Stomach (tissue), 4 donors: ENCODE results near the gene STEEP1.

ENCODE experiments used
- POLR2A ChIP-seq, 4 donors: fragments of 450-650 bp; IDR thresholded peaks; one replicate each; pipeline ENCODE4 v1.6.1; 2016; ENCODE audit warnings: antibody characterized with exemption in 4 of 4, control low read depth in 2 of 4, mild to moderate bottlenecking in 1 of 4, moderate library complexity in 1 of 4
- POLR2AphosphoS5 ChIP-seq, 3 donors: sonication (generic); formaldehyde crosslinking; IDR thresholded peaks; one replicate each; pipeline ENCODE4 v1.6.1; 2016; ENCODE audit warnings: antibody characterized with exemption in 3 of 3
- TF ChIP-seq, protein P1 (sequence below), 7 experiments: fragments of 450-650 bp in 4 of 7; fragments of 200-600 bp in 3 of 7; sonication (generic) in 3 of 7; IDR thresholded peaks; one replicate each; pipeline ENCODE4 v1.5.1; 2016 to 2019; ENCODE audit warnings: antibody characterized with exemption in 7 of 7, control low read depth in 2 of 7, mild to moderate bottlenecking in 1 of 7

DNA sequence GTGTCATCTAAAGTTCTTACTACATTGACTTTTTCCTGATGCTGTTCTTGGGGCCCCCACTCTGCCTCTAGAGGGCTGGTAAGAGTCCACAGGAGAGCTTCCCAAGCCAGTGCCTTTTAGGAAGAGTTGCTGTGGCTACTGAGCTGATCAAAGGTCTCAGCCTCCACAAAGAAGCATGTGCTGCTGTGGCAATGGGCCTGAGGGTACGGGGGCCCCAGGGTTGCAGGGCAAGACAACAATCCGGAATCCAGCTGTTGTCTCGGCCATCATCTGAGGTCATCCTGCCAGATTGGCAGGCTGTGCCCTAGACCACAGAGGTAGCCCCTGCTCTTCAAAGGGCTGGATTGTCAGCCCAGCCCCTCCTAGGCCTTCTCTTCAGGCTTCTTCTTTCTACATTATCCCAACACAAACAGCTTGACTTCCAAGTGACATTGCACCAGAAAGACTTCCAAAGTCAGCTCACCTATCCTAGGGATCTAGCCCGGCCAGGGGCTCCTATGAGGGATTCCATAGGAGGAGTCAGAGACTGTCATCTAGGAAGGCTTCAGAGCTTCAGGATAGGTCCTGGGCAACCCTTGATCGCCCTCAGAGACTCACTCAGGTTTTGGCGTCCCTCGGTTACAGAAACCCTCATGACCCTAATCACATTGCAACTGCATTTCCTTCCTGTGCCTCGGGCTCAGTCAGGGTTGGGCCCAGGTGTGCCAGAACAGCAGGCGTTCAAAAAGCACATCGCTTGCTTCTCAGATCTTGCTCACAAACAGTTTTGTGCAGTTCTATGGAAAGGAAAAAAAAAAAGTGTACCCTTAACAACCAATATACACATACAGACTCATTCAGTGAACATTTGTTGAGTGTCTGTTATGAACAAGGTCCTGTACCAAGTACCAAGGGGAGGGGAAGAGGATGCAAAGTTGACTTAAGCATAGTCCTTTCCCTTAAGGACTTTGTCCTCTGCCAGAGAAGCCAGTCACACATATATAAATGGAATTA, 69.2 kb downstream of the STEEP1 start:
- TF ChIP-seq, protein P1, sequence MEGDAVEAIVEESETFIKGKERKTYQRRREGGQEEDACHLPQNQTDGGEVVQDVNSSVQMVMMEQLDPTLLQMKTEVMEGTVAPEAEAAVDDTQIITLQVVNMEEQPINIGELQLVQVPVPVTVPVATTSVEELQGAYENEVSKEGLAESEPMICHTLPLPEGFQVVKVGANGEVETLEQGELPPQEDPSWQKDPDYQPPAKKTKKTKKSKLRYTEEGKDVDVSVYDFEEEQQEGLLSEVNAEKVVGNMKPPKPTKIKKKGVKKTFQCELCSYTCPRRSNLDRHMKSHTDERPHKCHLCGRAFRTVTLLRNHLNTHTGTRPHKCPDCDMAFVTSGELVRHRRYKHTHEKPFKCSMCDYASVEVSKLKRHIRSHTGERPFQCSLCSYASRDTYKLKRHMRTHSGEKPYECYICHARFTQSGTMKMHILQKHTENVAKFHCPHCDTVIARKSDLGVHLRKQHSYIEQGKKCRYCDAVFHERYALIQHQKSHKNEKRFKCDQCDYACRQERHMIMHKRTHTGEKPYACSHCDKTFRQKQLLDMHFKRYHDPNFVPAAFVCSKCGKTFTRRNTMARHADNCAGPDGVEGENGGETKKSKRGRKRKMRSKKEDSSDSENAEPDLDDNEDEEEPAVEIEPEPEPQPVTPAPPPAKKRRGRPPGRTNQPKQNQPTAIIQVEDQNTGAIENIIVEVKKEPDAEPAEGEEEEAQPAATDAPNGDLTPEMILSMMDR (IDR thresholded peaks at IDR 0.05) = no peak
- TF ChIP-seq POLR2AphosphoS5 (IDR thresholded peaks at IDR 0.05) = no peak
- no peak for TF ChIP-seq POLR2A (IDR thresholded peaks at IDR 0.05)
